Fibroblast of lung (primary cell): ENCODE measurements around the gene PPP1R16B.
"Not testable (repeated sequence)": the region's sequence is repeated elsewhere in the genome, so short reads cannot be mapped to it uniquely, and the experiment has no call there.

ENCODE experiments used
- EZH2 ChIP-seq: IDR thresholded peaks from 2 replicates; pipeline ENCODE4 v1.5.1; 2012; ENCODE audit warnings: low read length, control low read depth, mild to moderate bottlenecking; ENCODE audit errors: missing control alignments
- TF ChIP-seq, protein P1 (sequence below), 2 donors: IDR thresholded peaks in 1 of 2; conservative IDR thresholded peaks in 1 of 2; 1 replicate in 1 of 2; 2 replicates in 1 of 2; pipeline ENCODE4 v1.5.1; 2011 to 2012; ENCODE audit warnings: low read length in 2 of 2, control low read depth in 1 of 2, inconsistent platforms in 1 of 2, low read depth in 1 of 2, mild to moderate bottlenecking in 1 of 2

- TF ChIP-seq, protein P1, sequence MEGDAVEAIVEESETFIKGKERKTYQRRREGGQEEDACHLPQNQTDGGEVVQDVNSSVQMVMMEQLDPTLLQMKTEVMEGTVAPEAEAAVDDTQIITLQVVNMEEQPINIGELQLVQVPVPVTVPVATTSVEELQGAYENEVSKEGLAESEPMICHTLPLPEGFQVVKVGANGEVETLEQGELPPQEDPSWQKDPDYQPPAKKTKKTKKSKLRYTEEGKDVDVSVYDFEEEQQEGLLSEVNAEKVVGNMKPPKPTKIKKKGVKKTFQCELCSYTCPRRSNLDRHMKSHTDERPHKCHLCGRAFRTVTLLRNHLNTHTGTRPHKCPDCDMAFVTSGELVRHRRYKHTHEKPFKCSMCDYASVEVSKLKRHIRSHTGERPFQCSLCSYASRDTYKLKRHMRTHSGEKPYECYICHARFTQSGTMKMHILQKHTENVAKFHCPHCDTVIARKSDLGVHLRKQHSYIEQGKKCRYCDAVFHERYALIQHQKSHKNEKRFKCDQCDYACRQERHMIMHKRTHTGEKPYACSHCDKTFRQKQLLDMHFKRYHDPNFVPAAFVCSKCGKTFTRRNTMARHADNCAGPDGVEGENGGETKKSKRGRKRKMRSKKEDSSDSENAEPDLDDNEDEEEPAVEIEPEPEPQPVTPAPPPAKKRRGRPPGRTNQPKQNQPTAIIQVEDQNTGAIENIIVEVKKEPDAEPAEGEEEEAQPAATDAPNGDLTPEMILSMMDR (conservative IDR thresholded peaks at IDR 0.05 in 1 of 2, IDR thresholded peaks at IDR 0.05 in 1 of 2; ENCODE audit: low read depth in 1 of 2, low read length in 2 of 2) = not testable (repeated sequence)
- not testable (repeated sequence) for TF ChIP-seq EZH2
These were observed 11.4 kb upstream of the PPP1R16B start for GRCh38 chr20:38794057-38794456.
